GM18508 (cell line): ENCODE measurements around the gene ADAMTS14.

Source experiments
- ATAC-seq: cut with Tn5 transposase; IDR thresholded peaks from one replicate; pipeline ENCODE4 v1.9.1; 2021; ENCODE audit warnings: moderate number of reproducible peaks; ENCODE audit not compliant: insufficient read depth, unreplicated experiment

ADAMTS14 gene

GRCh38 chr10:70778267-70778924 lies 106.1 kb downstream of the ADAMTS14 start:
- no peak for ATAC-seq

GRCh38 chr10:70779088-70779487 lies 106.8 kb downstream of the ADAMTS14 start:
- no peak for ATAC-seq

- ATAC-seq = no peak
Observed at GRCh38 chr10:70779511-70780369, 107.4 kb downstream of the ADAMTS14 start.

GRCh38 chr10:70780370-70780760 lies 108.1 kb downstream of the ADAMTS14 start:
- ATAC-seq = no peak

GRCh38 chr10:70780772-70781171 lies 108.5 kb downstream of the ADAMTS14 start:
- ATAC-seq = no peak

GRCh38 chr10:70781461-70782051 lies 109.2 kb downstream of the ADAMTS14 start:
- no peak for ATAC-seq

- no peak for ATAC-seq
Observed at GRCh38 chr10:70782086-70782745, 109.9 kb downstream of the ADAMTS14 start.

- no peak for ATAC-seq
Observed at GRCh38 chr10:70782746-70783680, 110.7 kb downstream of the ADAMTS14 start.

GRCh38 chr10:70784016-70784415 lies 111.7 kb downstream of the ADAMTS14 start:
- ATAC-seq = no peak

- ATAC-seq = no peak
Observed at GRCh38 chr10:70784471-70784870, 112.2 kb downstream of the ADAMTS14 start.

GRCh38 chr10:70785190-70785589 lies 112.9 kb downstream of the ADAMTS14 start, which contains the start of gene TBATA:
TBATA (minus strand) TSS chr10:70785377; CDS start chr10:70783379, 1,998 bp downstream.
- no peak for ATAC-seq

GRCh38 chr10:70786799-70787415 lies 114.6 kb downstream of the ADAMTS14 start:
- ATAC-seq = no peak

- ATAC-seq = no peak
Observed at GRCh38 chr10:70791386-70792039, 119.2 kb downstream of the ADAMTS14 start.

- ATAC-seq = no peak
Observed at GRCh38 chr10:70795613-70796012, 123.3 kb downstream of the ADAMTS14 start.

GRCh38 chr10:70797840-70798239 lies 125.5 kb downstream of the ADAMTS14 start:
- ATAC-seq = no peak

- ATAC-seq = no peak
Observed at GRCh38 chr10:70799124-70799523, 126.8 kb downstream of the ADAMTS14 start.

- no peak for ATAC-seq
Observed at GRCh38 chr10:70801854-70802253, 129.5 kb downstream of the ADAMTS14 start.

GRCh38 chr10:70803775-70804420 lies 131.6 kb downstream of the ADAMTS14 start:
- ATAC-seq = no peak
